Measurements from ENCODE around the gene OCA2.

The OCA2 gene

DNA sequence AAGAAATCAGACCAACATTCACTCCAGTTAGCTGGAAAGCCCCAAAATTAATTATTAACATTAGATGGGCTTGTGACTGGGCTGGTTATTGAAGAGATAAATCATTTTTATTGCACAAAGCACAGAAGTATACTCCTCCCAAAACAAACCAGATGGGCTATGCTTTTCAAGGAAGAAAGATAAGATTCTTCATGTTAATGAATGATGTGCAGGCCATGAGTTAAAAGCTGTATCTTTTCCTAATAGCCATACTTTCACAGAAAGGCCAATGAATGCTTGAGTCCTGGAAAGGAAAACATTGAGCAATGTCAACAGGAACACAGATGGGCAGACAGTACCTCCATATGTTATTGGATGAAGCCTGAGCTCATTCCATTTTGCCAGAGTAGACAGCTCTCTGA lies 55.4 kb downstream of the OCA2 start:
- Histone ChIP-seq H3K27me3 (ENCODE audit: low read depth, low read length) (no peaks in the 10 kb centered on the region), H3K4me3 (ENCODE audit: low read length) (no peak overlapping the region), H2AFZ (ENCODE audit: low read depth, low read length) (no peak overlapping the region), H3K4me2 (ENCODE audit: low read length) (no peak overlapping the region), H4K20me1 (ENCODE audit: insufficient read depth, low read length) (no peaks in the 10 kb centered on the region), H3K36me3 (replicated peaks; ENCODE audit: low read depth, low read length) (no peaks in the 10 kb centered on the region), H3K9ac (ENCODE audit: low read length) (no peak overlapping the region), H3K27ac (ENCODE audit: low read length) (no peak overlapping the region), H3K79me2 (ENCODE audit: low read length) (no peaks in the 10 kb centered on the region), H3K4me1 (ENCODE audit: low read length) (no peaks in the 10 kb centered on the region), H3K9me3 (ENCODE audit: insufficient read depth, low read length) (0 out of 2 replicates have a peak, but pooled peaks cover 3% of the 10 kb centered on the region)
- no peak for TF ChIP-seq CTCF (IDR thresholded peaks at IDR 0.05; ENCODE audit: low read depth, low read length)
- TF ChIP-seq EZH2phosphoT487 (IDR thresholded peaks at IDR 0.05; ENCODE audit: low read depth), result no peak

- Histone ChIP-seq H3K4me3 (ENCODE audit: low read length) (no peak overlapping the region), H4K20me1 (ENCODE audit: insufficient read depth, low read length) (no peaks in the 10 kb centered on the region), H2AFZ (ENCODE audit: low read depth, low read length) (no peak overlapping the region), H3K27me3 (ENCODE audit: low read depth, low read length) (no peaks in the 10 kb centered on the region), H3K36me3 (replicated peaks; ENCODE audit: low read depth, low read length) (no peaks in the 10 kb centered on the region), H3K79me2 (ENCODE audit: low read length) (no peaks in the 10 kb centered on the region), H3K9me3 (ENCODE audit: insufficient read depth, low read length) (no peaks in the 10 kb centered on the region), H3K4me1 (ENCODE audit: low read length) (no peaks in the 10 kb centered on the region), H3K4me2 (ENCODE audit: low read length) (no peak overlapping the region), H3K9ac (ENCODE audit: low read length) (no peak overlapping the region), H3K27ac (ENCODE audit: low read length) (no peak overlapping the region)
- TF ChIP-seq CTCF (IDR thresholded peaks at IDR 0.05; ENCODE audit: low read depth, low read length), result no peak
- no peak for TF ChIP-seq EZH2phosphoT487 (IDR thresholded peaks at IDR 0.05; ENCODE audit: low read depth)
Measured at GRCh38 chr15:28037969-28038590, 61.0 kb downstream of the OCA2 start.

GRCh38 chr15:28033443-28033842 lies 65.7 kb downstream of the OCA2 start:
- Histone ChIP-seq H3K4me1 (ENCODE audit: low read length) (no peaks in the 10 kb centered on the region), H3K79me2 (ENCODE audit: low read length) (no peaks in the 10 kb centered on the region), H3K9ac (ENCODE audit: low read length) (no peak overlapping the region), H3K27me3 (ENCODE audit: low read depth, low read length) (no peaks in the 10 kb centered on the region), H3K9me3 (ENCODE audit: insufficient read depth, low read length) (no peaks in the 10 kb centered on the region), H2AFZ (ENCODE audit: low read depth, low read length) (no peak overlapping the region), H3K4me3 (ENCODE audit: low read length) (no peak overlapping the region), H3K4me2 (ENCODE audit: low read length) (no peak overlapping the region), H3K36me3 (replicated peaks; ENCODE audit: low read depth, low read length) (no peaks in the 10 kb centered on the region), H4K20me1 (ENCODE audit: insufficient read depth, low read length) (no peaks in the 10 kb centered on the region), H3K27ac (ENCODE audit: low read length) (no peak overlapping the region)
- TF ChIP-seq CTCF (IDR thresholded peaks at IDR 0.05; ENCODE audit: low read depth, low read length), result no peak

DNA sequence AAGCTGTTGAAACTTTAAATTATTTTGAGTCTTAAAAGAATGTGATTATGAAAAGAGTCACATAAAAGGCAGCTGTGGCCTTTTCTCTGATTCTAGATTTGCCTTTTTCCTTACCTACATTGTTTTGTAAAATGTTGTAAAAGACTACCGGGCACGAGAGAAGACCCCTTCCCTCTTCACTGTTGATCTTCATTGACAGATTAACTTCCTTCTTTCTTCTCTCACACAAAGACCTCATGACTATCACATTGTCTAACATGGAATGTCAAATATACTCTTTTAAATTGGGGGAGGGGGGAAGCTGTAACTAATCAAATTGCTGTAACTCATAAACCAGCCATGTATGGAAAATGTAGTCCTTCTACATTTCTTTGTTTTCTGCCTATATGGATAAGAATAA lies 68.3 kb downstream of the OCA2 start:
- Histone ChIP-seq H3K9me3 (ENCODE audit: insufficient read depth, low read length) (no peaks in the 10 kb centered on the region), H2AFZ (ENCODE audit: low read depth, low read length) (no peak overlapping the region), H3K4me2 (ENCODE audit: low read length) (no peak overlapping the region), H3K27me3 (ENCODE audit: low read depth, low read length) (no peaks in the 10 kb centered on the region), H3K79me2 (ENCODE audit: low read length) (no peaks in the 10 kb centered on the region), H3K36me3 (replicated peaks; ENCODE audit: low read depth, low read length) (no peaks in the 10 kb centered on the region), H3K27ac (ENCODE audit: low read length) (no peak overlapping the region), H4K20me1 (ENCODE audit: insufficient read depth, low read length) (no peaks in the 10 kb centered on the region), H3K4me1 (ENCODE audit: low read length) (no peaks in the 10 kb centered on the region), H3K4me3 (ENCODE audit: low read length) (no peak overlapping the region), H3K9ac (ENCODE audit: low read length) (no peak overlapping the region)
- no peak for TF ChIP-seq CTCF (IDR thresholded peaks at IDR 0.05; ENCODE audit: low read depth, low read length)
